Measurements from ENCODE around the gene FIBCD1. TPM values are rescaled to one million over a fixed set of nuclear protein-coding genes. Genes with fewer than 3 reads are reported as not detected.

The FIBCD1 gene
- polyA plus RNA-seq, 1 of the 3 experiments (the other 2 are of a cell fraction) = 1.3 TPM

DNA sequence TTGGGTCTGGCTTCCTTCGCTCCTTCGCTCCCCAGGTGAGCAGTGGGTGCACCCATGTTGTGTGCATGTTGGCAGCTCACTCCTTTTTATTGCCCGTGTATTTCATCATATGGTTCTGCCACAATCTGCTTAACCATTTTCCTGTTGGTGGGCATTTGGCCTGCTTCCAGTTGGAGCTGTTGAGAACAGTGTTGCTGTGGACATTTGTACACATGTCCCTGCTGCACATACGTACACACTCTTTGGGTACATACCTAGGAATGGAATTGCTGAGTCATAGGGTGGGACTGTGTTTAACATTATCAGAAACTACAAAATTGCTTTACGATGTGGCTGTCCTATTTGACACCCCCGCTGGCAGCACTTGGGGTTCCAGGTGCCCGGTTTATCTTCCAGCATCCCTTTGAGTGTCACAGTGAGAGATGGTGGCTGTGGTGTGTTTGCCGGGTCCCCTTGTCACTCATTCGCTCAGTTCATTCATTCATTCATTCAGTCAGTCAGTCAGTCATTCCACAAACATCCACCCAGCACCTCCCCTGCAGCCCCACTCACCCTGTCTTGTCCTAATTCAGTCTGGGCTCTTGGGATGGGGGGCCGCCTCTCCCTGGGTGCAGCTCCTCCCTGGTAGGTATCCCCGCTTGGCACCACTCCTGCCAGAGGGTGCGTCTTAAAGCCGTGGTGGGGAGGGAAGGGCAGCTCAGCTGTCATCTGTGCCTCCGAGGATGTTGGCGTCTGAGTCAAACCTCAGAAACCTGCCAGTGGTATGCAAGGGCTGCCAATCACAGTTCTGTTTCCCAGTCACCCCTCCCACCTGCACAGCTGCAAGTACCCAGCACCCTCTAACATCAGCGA lies 7.9 kb upstream of the FIBCD1 start:
- Histone ChIP-seq H3K79me2 (ENCODE audit: insufficient read depth) (no peaks in the 10 kb centered on the region), H2AFZ (ENCODE audit: low read depth) (no peak overlapping the region), H3K27ac (ENCODE audit: low read depth in 2 of 2, low read length in 1 of 2) (no peak overlapping the region), H3F3A (replicated peaks; ENCODE audit: insufficient read depth) (no peaks in the 10 kb centered on the region), H3K4me2 (no peak overlapping the region), H3K9ac (no peak overlapping the region), H3K36me3 (replicated peaks in 1 of 2; ENCODE audit: control insufficient read depth in 1 of 2, insufficient read depth in 2 of 2, low read length in 1 of 2) (no peaks in the 10 kb centered on the region), H4K20me1 (ENCODE audit: insufficient read depth) (no peaks in the 10 kb centered on the region), H3K4me3 (ENCODE audit: low read depth in 2 of 2, low read length in 1 of 2) (no peak overlapping the region), H3K9me3 (no peaks in the 10 kb centered on the region), H3K27me3 (ENCODE audit: insufficient read depth) (peaks cover 25% of the 10 kb centered on the region; the same call in 1 of the 2 replicates), H3K4me1 (ENCODE audit: control insufficient read depth in 1 of 2, insufficient read depth in 2 of 2, low read depth in 1 of 2, low read length in 1 of 2) (no peaks in the 10 kb centered on the region), H3K9me2 (no peaks in the 10 kb centered on the region)
- TF ChIP-seq, protein P1, sequence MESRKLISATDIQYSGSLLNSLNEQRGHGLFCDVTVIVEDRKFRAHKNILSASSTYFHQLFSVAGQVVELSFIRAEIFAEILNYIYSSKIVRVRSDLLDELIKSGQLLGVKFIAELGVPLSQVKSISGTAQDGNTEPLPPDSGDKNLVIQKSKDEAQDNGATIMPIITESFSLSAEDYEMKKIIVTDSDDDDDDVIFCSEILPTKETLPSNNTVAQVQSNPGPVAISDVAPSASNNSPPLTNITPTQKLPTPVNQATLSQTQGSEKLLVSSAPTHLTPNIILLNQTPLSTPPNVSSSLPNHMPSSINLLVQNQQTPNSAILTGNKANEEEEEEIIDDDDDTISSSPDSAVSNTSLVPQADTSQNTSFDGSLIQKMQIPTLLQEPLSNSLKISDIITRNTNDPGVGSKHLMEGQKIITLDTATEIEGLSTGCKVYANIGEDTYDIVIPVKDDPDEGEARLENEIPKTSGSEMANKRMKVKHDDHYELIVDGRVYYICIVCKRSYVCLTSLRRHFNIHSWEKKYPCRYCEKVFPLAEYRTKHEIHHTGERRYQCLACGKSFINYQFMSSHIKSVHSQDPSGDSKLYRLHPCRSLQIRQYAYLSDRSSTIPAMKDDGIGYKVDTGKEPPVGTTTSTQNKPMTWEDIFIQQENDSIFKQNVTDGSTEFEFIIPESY (IDR thresholded peaks at IDR 0.05; ENCODE audit: borderline replicate concordance, low read depth) = no peak
- TF ChIP-seq, protein P2, sequence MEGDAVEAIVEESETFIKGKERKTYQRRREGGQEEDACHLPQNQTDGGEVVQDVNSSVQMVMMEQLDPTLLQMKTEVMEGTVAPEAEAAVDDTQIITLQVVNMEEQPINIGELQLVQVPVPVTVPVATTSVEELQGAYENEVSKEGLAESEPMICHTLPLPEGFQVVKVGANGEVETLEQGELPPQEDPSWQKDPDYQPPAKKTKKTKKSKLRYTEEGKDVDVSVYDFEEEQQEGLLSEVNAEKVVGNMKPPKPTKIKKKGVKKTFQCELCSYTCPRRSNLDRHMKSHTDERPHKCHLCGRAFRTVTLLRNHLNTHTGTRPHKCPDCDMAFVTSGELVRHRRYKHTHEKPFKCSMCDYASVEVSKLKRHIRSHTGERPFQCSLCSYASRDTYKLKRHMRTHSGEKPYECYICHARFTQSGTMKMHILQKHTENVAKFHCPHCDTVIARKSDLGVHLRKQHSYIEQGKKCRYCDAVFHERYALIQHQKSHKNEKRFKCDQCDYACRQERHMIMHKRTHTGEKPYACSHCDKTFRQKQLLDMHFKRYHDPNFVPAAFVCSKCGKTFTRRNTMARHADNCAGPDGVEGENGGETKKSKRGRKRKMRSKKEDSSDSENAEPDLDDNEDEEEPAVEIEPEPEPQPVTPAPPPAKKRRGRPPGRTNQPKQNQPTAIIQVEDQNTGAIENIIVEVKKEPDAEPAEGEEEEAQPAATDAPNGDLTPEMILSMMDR (IDR thresholded peaks at IDR 0.05) = no peak
- TF ChIP-seq RXRA (IDR thresholded peaks at IDR 0.05; ENCODE audit: borderline replicate concordance, low read depth) = no peak
- TF ChIP-seq, protein P3, sequence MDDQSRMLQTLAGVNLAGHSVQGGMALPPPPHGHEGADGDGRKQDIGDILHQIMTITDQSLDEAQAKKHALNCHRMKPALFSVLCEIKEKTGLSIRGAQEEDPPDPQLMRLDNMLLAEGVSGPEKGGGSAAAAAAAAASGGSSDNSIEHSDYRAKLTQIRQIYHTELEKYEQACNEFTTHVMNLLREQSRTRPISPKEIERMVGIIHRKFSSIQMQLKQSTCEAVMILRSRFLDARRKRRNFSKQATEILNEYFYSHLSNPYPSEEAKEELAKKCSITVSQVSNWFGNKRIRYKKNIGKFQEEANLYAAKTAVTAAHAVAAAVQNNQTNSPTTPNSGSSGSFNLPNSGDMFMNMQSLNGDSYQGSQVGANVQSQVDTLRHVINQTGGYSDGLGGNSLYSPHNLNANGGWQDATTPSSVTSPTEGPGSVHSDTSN (IDR thresholded peaks at IDR 0.05) = no peak
- TF ChIP-seq, protein P4, sequence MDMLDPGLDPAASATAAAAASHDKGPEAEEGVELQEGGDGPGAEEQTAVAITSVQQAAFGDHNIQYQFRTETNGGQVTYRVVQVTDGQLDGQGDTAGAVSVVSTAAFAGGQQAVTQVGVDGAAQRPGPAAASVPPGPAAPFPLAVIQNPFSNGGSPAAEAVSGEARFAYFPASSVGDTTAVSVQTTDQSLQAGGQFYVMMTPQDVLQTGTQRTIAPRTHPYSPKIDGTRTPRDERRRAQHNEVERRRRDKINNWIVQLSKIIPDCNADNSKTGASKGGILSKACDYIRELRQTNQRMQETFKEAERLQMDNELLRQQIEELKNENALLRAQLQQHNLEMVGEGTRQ (IDR thresholded peaks at IDR 0.05; ENCODE audit: borderline replicate concordance, low read depth, low read length) = no peak
- no peak for TF ChIP-seq GATA2 (CRISPR knock-in tag; IDR thresholded peaks at IDR 0.05)
- TF ChIP-seq TCF12 (IDR thresholded peaks at IDR 0.05) = no peak
- TF ChIP-seq TEAD4 (IDR thresholded peaks at IDR 0.05; ENCODE audit: borderline replicate concordance, insufficient read depth) = no peak
- TF ChIP-seq JUND (IDR thresholded peaks at IDR 0.05) = no peak
- TF ChIP-seq, protein P5, sequence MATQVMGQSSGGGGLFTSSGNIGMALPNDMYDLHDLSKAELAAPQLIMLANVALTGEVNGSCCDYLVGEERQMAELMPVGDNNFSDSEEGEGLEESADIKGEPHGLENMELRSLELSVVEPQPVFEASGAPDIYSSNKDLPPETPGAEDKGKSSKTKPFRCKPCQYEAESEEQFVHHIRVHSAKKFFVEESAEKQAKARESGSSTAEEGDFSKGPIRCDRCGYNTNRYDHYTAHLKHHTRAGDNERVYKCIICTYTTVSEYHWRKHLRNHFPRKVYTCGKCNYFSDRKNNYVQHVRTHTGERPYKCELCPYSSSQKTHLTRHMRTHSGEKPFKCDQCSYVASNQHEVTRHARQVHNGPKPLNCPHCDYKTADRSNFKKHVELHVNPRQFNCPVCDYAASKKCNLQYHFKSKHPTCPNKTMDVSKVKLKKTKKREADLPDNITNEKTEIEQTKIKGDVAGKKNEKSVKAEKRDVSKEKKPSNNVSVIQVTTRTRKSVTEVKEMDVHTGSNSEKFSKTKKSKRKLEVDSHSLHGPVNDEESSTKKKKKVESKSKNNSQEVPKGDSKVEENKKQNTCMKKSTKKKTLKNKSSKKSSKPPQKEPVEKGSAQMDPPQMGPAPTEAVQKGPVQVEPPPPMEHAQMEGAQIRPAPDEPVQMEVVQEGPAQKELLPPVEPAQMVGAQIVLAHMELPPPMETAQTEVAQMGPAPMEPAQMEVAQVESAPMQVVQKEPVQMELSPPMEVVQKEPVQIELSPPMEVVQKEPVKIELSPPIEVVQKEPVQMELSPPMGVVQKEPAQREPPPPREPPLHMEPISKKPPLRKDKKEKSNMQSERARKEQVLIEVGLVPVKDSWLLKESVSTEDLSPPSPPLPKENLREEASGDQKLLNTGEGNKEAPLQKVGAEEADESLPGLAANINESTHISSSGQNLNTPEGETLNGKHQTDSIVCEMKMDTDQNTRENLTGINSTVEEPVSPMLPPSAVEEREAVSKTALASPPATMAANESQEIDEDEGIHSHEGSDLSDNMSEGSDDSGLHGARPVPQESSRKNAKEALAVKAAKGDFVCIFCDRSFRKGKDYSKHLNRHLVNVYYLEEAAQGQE (IDR thresholded peaks at IDR 0.05; ENCODE audit: low read depth, low read length) = no peak
- no peak for TF ChIP-seq RAD21 (IDR thresholded peaks at IDR 0.05; ENCODE audit: low read length)
- no peak for TF ChIP-seq ELF1 (IDR thresholded peaks at IDR 0.05)
- ChIA-PET POLR2A (no interaction called here), CTCF (interaction anchor here (1.0 to 2.7 kb wide), 5 partner anchors 14 to 110 kb away, joined by 3 to 12 read pairs (median 3); no protein-coding TSS in a partner anchor)
- DNase-seq = no peak
- 48% methylated on average over 13 of the region's 16 CpGs for whole genome bisulfite sequencing (ENCODE audit: low lambda C conversion rate)
